Astrocyte (in vitro differentiated cells and primary cell): ENCODE data around the gene PWP2. TPM values are rescaled to one million over a fixed set of nuclear protein-coding genes. Genes with fewer than 3 reads are reported as not detected.
"Not testable (repeated sequence)": the region's sequence is repeated elsewhere in the genome, so short reads cannot be mapped to it uniquely, and the experiment has no call there.

Source experiments
- DNase-seq: peaks from one replicate; pipeline ENCODE4 v3.0.0-alpha.2; 2010; ENCODE audit warnings: low read depth
- FAIRE-seq: peaks from 2 replicates; lab custom pipeline; 2011; peaks lifted over from hg19 to GRCh38; lab: Jason Lieb, UNC
- H2AFZ ChIP-seq: 2 replicates; pipeline ENCODE4 v1.6.0; 2012; ENCODE audit warnings: low read depth, low read length, inconsistent platforms
- H3K27ac ChIP-seq: 2 replicates; pipeline ENCODE4 v1.5.1; 2011; ENCODE audit warnings: low read depth, low read length, inconsistent platforms
- H3K27me3 ChIP-seq: 2 replicates; pipeline ENCODE4 v1.6.0; 2011; ENCODE audit warnings: low read length, inconsistent platforms; ENCODE audit not compliant: insufficient read depth
- H3K36me3 ChIP-seq: 2 replicates; pipeline ENCODE4 v1.5.1; 2011; ENCODE audit warnings: low read length, inconsistent platforms; ENCODE audit not compliant: insufficient read depth
- H3K4me1 ChIP-seq: 2 replicates; pipeline ENCODE4 v1.5.1; 2011; ENCODE audit warnings: low read length, inconsistent platforms; ENCODE audit not compliant: insufficient read depth
- H3K4me2 ChIP-seq: 2 replicates; pipeline ENCODE4 v1.6.0; 2012; ENCODE audit warnings: low read length, inconsistent platforms
- H3K4me3 ChIP-seq: 2 replicates; pipeline ENCODE4 v1.5.1; 2011; ENCODE audit warnings: low read depth, mild to moderate bottlenecking, low read length, inconsistent platforms; ENCODE audit not compliant: insufficient read depth
- H3K79me2 ChIP-seq: 2 replicates; pipeline ENCODE4 v1.6.0; 2012; ENCODE audit warnings: mild to moderate bottlenecking, low read length, inconsistent platforms; ENCODE audit not compliant: insufficient read depth
- H3K9ac ChIP-seq: 2 replicates; pipeline ENCODE4 v1.6.0; 2012; ENCODE audit warnings: mild to moderate bottlenecking, low read length, inconsistent platforms
- H3K9me3 ChIP-seq: 2 replicates; pipeline ENCODE4 v1.5.1; 2012; ENCODE audit warnings: low read depth, mild to moderate bottlenecking, low read length, inconsistent platforms; ENCODE audit not compliant: insufficient read depth
- H4K20me1 ChIP-seq: 2 replicates; pipeline ENCODE4 v1.6.0; 2012; ENCODE audit warnings: low read length, inconsistent platforms; ENCODE audit not compliant: insufficient read depth
- H3K27ac Mint-ChIP-seq: one replicate; pipeline ENCODE4 v1.8.0; 2021; ENCODE audit warnings: mild to moderate bottlenecking, mixed read lengths; ENCODE audit not compliant: unreplicated experiment
- H3K27me3 Mint-ChIP-seq: one replicate; pipeline ENCODE4 v1.8.0; 2021; ENCODE audit warnings: low read depth, mixed read lengths; ENCODE audit not compliant: unreplicated experiment
- H3K36me3 Mint-ChIP-seq: one replicate; pipeline ENCODE4 v1.8.0; 2021; ENCODE audit warnings: low read depth, mixed read lengths; ENCODE audit not compliant: unreplicated experiment
- H3K4me1 Mint-ChIP-seq: one replicate; pipeline ENCODE4 v1.8.0; 2021; ENCODE audit warnings: low read depth, mixed read lengths; ENCODE audit not compliant: unreplicated experiment
- H3K4me3 Mint-ChIP-seq: one replicate; pipeline ENCODE4 v1.8.0; 2021; ENCODE audit warnings: mild to moderate bottlenecking, moderate library complexity, mixed read lengths; ENCODE audit not compliant: unreplicated experiment
- H3K9me3 Mint-ChIP-seq: one replicate; pipeline ENCODE4 v1.8.0; 2021; ENCODE audit warnings: mild to moderate bottlenecking, mixed read lengths; ENCODE audit not compliant: unreplicated experiment
- total RNA-seq: library from RNA; stranded (reverse); gene quantifications from 2 replicates; pipeline ENCODE4 v1.2.1, GENCODE V29; 2021

PWP2 gene
- total RNA-seq, 1 donor from 2014 or later, result 17.1 TPM

DNA sequence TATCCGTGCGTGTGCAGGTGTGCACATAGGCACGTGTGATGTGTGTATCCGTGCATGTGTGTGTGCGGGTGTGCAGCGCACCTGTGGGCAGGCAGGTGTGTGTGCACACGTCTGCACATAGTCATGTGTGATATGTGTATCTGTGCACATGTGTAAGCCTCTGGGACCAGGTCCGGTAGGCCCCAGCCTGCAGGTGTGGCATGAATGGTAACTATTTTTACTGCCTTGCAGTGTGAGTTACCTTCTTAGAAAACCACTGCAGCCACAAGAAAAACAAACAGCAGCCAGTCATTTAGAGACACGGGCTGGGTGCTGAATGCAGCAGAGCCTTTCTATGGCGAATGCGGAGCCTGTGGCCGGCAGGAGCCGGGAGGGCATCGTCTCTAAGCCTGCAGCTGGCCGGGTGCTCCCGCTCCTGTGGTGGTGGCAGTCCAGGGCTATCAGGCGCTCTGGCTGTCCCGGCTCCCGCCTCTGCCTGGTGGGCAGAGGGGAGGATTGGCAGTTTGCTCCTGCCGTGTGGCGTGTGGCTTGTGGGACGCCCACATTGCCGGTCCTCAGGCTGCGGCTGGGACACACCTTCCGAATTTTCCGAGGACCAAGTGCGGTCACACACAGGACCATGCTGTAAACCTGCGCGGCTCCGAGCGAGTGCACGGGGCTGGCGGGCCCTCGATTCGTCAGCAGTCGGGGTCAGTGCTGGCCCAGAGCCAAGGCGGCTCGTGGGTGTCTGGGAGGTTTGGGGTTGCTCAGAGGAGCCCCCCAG, 48.2 kb downstream of the PWP2 start:
- not testable (repeated sequence) for H3K9me3 Mint-ChIP-seq, H3K27ac Mint-ChIP-seq, FAIRE-seq

DNA sequence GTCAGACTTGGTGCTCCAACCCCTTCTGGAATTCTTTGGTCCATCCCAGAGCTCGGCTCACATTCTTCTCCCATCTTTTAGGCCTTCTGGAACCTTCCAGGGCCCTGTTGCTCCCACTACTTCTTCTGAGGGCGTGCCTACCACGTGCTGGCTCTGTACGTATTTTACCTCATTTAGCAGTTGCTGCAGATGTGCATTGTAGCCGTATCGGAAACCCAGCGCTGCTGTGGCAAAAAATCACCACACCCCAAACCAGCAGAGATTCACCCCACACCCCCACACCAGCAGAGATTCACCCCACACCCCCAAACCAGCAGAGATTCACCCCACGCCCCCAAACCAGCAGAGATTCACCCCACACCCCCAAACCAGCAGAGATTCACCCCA, 48.8 kb downstream of the PWP2 start:
- H3K27me3 Mint-ChIP-seq, H3K79me2 ChIP-seq, H4K20me1 ChIP-seq, H3K4me3 ChIP-seq, H3K4me3 Mint-ChIP-seq, H3K9me3 ChIP-seq, H3K27ac ChIP-seq, H2AFZ ChIP-seq, H3K27ac Mint-ChIP-seq, DNase-seq, H3K27me3 ChIP-seq, FAIRE-seq, H3K9me3 Mint-ChIP-seq, H3K36me3 ChIP-seq, H3K36me3 Mint-ChIP-seq, H3K4me1 ChIP-seq, H3K9ac ChIP-seq, H3K4me2 ChIP-seq, H3K4me1 Mint-ChIP-seq: not testable (repeated sequence)

More for the DNA sequence above, 48.2 kb downstream of the PWP2 start:
- not testable (repeated sequence) for H3K36me3 ChIP-seq, H3K27ac ChIP-seq, H3K4me3 ChIP-seq, H3K27me3 Mint-ChIP-seq, H3K79me2 ChIP-seq, H3K9ac ChIP-seq, H3K27me3 ChIP-seq, H3K4me3 Mint-ChIP-seq, H3K4me2 ChIP-seq, DNase-seq, H3K9me3 ChIP-seq, H4K20me1 ChIP-seq, H3K36me3 Mint-ChIP-seq, H3K4me1 Mint-ChIP-seq, H2AFZ ChIP-seq, H3K4me1 ChIP-seq

GRCh38 chr21:44157439-44158081, 50.4 kb downstream of the PWP2 start:
- not testable (repeated sequence) for H3K4me1 Mint-ChIP-seq, H3K36me3 ChIP-seq, H3K4me3 ChIP-seq, H3K9me3 Mint-ChIP-seq, H2AFZ ChIP-seq, H3K4me1 ChIP-seq, H3K4me3 Mint-ChIP-seq, H3K79me2 ChIP-seq, H4K20me1 ChIP-seq, H3K27ac Mint-ChIP-seq, H3K9me3 ChIP-seq, H3K36me3 Mint-ChIP-seq, H3K4me2 ChIP-seq, H3K27me3 ChIP-seq, H3K27ac ChIP-seq, FAIRE-seq, H3K27me3 Mint-ChIP-seq, DNase-seq, H3K9ac ChIP-seq

GRCh38 chr21:44158082-44158468, 50.9 kb downstream of the PWP2 start:
- not testable (repeated sequence) for H3K9ac ChIP-seq, H3K27ac Mint-ChIP-seq, H3K4me3 ChIP-seq, H3K9me3 ChIP-seq, H2AFZ ChIP-seq, H3K4me1 ChIP-seq, H3K36me3 ChIP-seq, H4K20me1 ChIP-seq, H3K4me3 Mint-ChIP-seq, FAIRE-seq, H3K36me3 Mint-ChIP-seq, H3K27ac ChIP-seq, H3K4me1 Mint-ChIP-seq, H3K9me3 Mint-ChIP-seq, H3K27me3 Mint-ChIP-seq, H3K4me2 ChIP-seq, DNase-seq, H3K27me3 ChIP-seq, H3K79me2 ChIP-seq

DNA sequence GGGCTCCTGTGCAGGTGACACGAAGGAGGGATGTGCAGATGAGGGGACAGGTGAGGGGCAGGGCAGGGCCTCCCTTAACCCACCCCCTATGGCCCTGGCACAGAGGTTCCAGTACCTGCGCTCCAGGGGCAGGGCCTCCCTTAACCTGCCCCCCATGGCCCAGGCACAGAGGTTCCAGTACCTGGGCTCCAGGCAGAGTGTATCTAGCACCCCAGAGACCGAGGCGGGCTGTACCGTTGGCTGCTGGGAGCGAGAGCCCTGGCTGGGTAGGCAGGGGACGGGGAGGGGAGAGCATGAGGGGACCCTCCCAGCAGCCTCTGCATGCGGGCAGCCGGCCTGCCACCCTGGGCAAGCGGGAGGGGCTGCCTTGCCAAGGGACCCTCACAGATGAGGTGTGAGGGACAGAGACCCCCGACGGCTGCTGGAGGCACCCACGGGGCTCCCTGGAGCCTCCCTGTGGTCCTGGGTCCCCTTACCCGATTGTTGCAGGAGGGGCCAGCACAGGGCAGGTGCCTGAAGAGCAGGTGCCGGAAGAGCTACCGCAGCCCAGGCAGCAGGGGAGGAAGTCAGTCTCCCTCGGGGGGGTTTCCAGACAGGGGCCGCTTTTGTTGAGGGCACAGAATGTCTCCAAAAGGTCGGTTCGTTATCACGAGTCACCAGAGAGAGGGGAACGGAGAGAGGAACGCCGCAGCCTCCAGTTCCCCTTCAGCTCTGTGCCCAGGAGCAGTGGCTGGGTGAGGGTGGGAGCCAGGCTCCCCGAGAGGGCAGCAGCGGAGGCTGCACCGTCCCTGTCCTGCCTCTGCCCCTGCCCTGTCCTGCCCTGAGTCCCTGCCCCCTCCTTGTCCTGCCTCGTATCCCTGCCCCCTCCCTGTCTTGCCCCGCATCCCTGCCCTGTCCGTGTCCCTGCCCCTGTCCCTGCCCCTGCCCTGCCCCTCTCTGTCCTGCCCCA, 52.4 kb downstream of the PWP2 start:
- not testable (repeated sequence) for H3K4me1 Mint-ChIP-seq, H3K36me3 ChIP-seq, H3K27me3 Mint-ChIP-seq, H3K27me3 ChIP-seq, H3K36me3 Mint-ChIP-seq, H3K4me3 ChIP-seq, H3K9ac ChIP-seq, H3K9me3 ChIP-seq, DNase-seq, H3K9me3 Mint-ChIP-seq, H3K27ac Mint-ChIP-seq, FAIRE-seq, H3K4me1 ChIP-seq, H3K4me2 ChIP-seq, H3K4me3 Mint-ChIP-seq, H3K79me2 ChIP-seq, H4K20me1 ChIP-seq, H2AFZ ChIP-seq, H3K27ac ChIP-seq
